ENCODE data around the gene FAM83B.

FAM83B gene

DNA sequence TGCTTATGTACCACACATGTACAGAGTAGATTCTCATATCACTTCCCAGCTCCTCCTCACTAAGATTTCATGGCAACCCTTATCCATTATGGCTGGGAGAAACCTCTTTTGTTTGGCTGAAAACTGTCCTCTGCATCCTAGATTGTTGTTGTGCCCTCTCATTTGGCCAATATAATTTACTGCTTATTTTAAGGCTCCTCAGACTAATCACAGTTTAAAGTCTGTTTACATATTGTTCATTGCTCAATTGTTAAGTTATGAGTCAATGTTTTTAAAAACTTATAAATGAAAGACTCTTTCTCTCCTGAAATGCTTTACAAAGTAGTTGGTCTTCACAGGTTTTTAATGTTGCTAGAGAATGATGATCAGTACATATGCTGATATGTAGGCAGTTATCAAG, 57.3 kb downstream of the FAM83B start:
- no peaks in the 10 kb centered on the region for H3K9me3 ChIP-seq (ENCODE audit: control insufficient read depth, insufficient read depth, low read depth, low read length)
- POLR2A ChIA-PET, result no interaction called here

DNA sequence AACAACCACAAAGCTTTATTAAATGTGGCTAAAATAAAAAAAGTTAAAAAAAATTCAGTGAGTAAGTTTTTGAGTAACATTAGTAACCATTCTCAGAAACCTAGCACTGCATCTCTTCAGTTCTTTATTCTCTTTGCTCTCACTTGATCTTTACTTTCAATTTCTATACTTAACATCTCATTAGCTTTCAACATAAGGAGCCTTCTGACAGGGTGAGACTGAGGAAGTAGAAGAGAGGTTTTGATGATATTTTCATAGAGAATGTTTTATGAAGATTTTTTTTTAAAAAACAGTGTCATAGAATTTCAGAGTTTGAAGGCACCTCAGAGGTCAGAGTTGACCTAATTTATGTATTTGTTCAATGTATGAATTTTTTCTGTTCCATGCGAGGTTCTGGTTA, 60.8 kb downstream of the FAM83B start:
- POLR2A ChIA-PET, result no interaction called here
- Histone ChIP-seq H3K4me3 (ENCODE audit: low read depth, low read length) (no peak overlapping the region), H3K27ac (ENCODE audit: extremely low read depth, low read depth, low read length) (no peak overlapping the region), H3K36me3 (ENCODE audit: control insufficient read depth in 2 of 2, insufficient read depth in 1 of 2, low read length in 2 of 2) (no peaks in the 10 kb centered on the region), H3K4me1 (ENCODE audit: control insufficient read depth, insufficient read depth, low read length) (peaks cover 15% of the 10 kb centered on the region), H3K9me3 (ENCODE audit: control insufficient read depth, insufficient read depth, low read depth, low read length) (no peaks in the 10 kb centered on the region)
- CTCF ChIA-PET, result interaction anchor here (0.6 to 0.7 kb wide), 3 partner anchors 54 to 189 kb away, joined by 3 to 6 read pairs (median 5); no protein-coding TSS in a partner anchor
- TF ChIP-seq, protein P1, sequence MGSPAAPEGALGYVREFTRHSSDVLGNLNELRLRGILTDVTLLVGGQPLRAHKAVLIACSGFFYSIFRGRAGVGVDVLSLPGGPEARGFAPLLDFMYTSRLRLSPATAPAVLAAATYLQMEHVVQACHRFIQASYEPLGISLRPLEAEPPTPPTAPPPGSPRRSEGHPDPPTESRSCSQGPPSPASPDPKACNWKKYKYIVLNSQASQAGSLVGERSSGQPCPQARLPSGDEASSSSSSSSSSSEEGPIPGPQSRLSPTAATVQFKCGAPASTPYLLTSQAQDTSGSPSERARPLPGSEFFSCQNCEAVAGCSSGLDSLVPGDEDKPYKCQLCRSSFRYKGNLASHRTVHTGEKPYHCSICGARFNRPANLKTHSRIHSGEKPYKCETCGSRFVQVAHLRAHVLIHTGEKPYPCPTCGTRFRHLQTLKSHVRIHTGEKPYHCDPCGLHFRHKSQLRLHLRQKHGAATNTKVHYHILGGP (tag by site-specific recombination; IDR thresholded peaks at IDR 0.05), result no peak
- no peak for TF ChIP-seq ZNF555 (tag by site-specific recombination; conservative IDR thresholded peaks at IDR 0.05)
- TF ChIP-seq ZFHX2 (tag by site-specific recombination; conservative IDR thresholded peaks at IDR 0.05), result no peak
- TF ChIP-seq, protein P2, sequence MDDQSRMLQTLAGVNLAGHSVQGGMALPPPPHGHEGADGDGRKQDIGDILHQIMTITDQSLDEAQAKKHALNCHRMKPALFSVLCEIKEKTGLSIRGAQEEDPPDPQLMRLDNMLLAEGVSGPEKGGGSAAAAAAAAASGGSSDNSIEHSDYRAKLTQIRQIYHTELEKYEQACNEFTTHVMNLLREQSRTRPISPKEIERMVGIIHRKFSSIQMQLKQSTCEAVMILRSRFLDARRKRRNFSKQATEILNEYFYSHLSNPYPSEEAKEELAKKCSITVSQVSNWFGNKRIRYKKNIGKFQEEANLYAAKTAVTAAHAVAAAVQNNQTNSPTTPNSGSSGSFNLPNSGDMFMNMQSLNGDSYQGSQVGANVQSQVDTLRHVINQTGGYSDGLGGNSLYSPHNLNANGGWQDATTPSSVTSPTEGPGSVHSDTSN (CRISPR knock-in tag; IDR thresholded peaks at IDR 0.05), result no peak
- TF ChIP-seq ZNF23 (tag by site-specific recombination; IDR thresholded peaks at IDR 0.05; ENCODE audit: borderline replicate concordance), result no peak
- TF ChIP-seq ZIC2 (tag by site-specific recombination; IDR thresholded peaks at IDR 0.05), result no peak
- TF ChIP-seq ZNF768 (tag by site-specific recombination; IDR thresholded peaks at IDR 0.05), result no peak
- no peak for TF ChIP-seq ZNF776 (tag by site-specific recombination; IDR thresholded peaks at IDR 0.05; ENCODE audit: borderline replicate concordance)
- TF ChIP-seq ZNF335 (tag by site-specific recombination; conservative IDR thresholded peaks at IDR 0.05), result no peak
- TF ChIP-seq ZBTB20 (tag by site-specific recombination; IDR thresholded peaks at IDR 0.05), result no peak
- no peak for TF ChIP-seq HOXC10 (CRISPR knock-in tag; IDR thresholded peaks at IDR 0.05)
- TF ChIP-seq, protein P3, sequence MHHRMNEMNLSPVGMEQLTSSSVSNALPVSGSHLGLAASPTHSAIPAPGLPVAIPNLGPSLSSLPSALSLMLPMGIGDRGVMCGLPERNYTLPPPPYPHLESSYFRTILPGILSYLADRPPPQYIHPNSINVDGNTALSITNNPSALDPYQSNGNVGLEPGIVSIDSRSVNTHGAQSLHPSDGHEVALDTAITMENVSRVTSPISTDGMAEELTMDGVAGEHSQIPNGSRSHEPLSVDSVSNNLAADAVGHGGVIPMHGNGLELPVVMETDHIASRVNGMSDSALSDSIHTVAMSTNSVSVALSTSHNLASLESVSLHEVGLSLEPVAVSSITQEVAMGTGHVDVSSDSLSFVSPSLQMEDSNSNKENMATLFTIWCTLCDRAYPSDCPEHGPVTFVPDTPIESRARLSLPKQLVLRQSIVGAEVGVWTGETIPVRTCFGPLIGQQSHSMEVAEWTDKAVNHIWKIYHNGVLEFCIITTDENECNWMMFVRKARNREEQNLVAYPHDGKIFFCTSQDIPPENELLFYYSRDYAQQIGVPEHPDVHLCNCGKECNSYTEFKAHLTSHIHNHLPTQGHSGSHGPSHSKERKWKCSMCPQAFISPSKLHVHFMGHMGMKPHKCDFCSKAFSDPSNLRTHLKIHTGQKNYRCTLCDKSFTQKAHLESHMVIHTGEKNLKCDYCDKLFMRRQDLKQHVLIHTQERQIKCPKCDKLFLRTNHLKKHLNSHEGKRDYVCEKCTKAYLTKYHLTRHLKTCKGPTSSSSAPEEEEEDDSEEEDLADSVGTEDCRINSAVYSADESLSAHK (tag by site-specific recombination; IDR thresholded peaks at IDR 0.05), result no peak

More for the DNA sequence above, 57.3 kb downstream of the FAM83B start:
- Histone ChIP-seq H3K4me1 (ENCODE audit: control insufficient read depth, insufficient read depth, low read length) (peaks cover 20% of the 10 kb centered on the region), H3K36me3 (ENCODE audit: control insufficient read depth in 2 of 2, insufficient read depth in 1 of 2, low read length in 2 of 2) (no peaks in the 10 kb centered on the region), H3K4me3 (ENCODE audit: low read depth, low read length) (no peak overlapping the region), H3K27ac (ENCODE audit: extremely low read depth, low read depth, low read length) (no peak overlapping the region)
- TF ChIP-seq TCF7L2 (IDR thresholded peaks at IDR 0.05; ENCODE audit: borderline replicate concordance, low read depth, low read length), result no peak
- TF ChIP-seq, protein P4, sequence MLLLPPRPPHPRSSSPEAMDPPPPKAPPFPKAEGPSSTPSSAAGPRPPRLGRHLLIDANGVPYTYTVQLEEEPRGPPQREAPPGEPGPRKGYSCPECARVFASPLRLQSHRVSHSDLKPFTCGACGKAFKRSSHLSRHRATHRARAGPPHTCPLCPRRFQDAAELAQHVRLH (tag by site-specific recombination; IDR thresholded peaks at IDR 0.05), result no peak
- TF ChIP-seq ZBTB7A (tag by site-specific recombination; IDR thresholded peaks at IDR 0.05; ENCODE audit: low read depth), result no peak
- TF ChIP-seq ZNF121 (tag by site-specific recombination; IDR thresholded peaks at IDR 0.05), result no peak
- no peak for TF ChIP-seq SCRT1 (tag by site-specific recombination; IDR thresholded peaks at IDR 0.05; ENCODE audit: borderline replicate concordance)
- no peak for TF ChIP-seq ZFHX2 (tag by site-specific recombination; conservative IDR thresholded peaks at IDR 0.05)
- no peak for TF ChIP-seq ZNF48 (tag by site-specific recombination; IDR thresholded peaks at IDR 0.05)
- TF ChIP-seq, protein P5, sequence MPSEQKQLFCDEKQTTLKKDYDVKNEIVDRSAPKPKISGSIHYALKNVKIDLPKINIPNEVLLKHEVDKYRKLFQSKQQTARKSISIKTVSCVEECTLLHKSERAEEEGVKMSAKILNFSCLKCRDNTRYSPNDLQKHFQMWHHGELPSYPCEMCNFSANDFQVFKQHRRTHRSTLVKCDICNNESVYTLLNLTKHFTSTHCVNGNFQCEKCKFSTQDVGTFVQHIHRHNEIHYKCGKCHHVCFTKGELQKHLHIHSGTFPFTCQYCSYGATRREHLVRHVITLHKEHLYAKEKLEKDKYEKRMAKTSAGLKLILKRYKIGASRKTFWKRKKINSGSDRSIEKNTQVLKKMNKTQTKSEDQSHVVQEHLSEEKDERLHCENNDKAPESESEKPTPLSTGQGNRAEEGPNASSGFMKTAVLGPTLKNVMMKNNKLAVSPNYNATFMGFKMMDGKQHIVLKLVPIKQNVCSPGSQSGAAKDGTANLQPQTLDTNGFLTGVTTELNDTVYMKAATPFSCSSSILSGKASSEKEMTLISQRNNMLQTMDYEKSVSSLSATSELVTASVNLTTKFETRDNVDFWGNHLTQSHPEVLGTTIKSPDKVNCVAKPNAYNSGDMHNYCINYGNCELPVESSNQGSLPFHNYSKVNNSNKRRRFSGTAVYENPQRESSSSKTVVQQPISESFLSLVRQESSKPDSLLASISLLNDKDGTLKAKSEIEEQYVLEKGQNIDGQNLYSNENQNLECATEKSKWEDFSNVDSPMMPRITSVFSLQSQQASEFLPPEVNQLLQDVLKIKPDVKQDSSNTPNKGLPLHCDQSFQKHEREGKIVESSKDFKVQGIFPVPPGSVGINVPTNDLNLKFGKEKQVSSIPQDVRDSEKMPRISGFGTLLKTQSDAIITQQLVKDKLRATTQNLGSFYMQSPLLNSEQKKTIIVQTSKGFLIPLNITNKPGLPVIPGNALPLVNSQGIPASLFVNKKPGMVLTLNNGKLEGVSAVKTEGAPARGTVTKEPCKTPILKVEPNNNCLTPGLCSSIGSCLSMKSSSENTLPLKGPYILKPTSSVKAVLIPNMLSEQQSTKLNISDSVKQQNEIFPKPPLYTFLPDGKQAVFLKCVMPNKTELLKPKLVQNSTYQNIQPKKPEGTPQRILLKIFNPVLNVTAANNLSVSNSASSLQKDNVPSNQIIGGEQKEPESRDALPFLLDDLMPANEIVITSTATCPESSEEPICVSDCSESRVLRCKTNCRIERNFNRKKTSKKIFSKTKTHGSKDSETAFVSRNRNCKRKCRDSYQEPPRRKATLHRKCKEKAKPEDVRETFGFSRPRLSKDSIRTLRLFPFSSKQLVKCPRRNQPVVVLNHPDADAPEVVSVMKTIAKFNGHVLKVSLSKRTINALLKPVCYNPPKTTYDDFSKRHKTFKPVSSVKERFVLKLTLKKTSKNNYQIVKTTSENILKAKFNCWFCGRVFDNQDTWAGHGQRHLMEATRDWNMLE (tag by site-specific recombination; conservative IDR thresholded peaks at IDR 0.05; ENCODE audit: low read depth), result no peak
- no peak for TF ChIP-seq ZNF600 (tag by site-specific recombination; IDR thresholded peaks at IDR 0.05)
- TF ChIP-seq ZNF19 (tag by site-specific recombination; IDR thresholded peaks at IDR 0.05; ENCODE audit: low read depth), result no peak
- TF ChIP-seq, protein P6, sequence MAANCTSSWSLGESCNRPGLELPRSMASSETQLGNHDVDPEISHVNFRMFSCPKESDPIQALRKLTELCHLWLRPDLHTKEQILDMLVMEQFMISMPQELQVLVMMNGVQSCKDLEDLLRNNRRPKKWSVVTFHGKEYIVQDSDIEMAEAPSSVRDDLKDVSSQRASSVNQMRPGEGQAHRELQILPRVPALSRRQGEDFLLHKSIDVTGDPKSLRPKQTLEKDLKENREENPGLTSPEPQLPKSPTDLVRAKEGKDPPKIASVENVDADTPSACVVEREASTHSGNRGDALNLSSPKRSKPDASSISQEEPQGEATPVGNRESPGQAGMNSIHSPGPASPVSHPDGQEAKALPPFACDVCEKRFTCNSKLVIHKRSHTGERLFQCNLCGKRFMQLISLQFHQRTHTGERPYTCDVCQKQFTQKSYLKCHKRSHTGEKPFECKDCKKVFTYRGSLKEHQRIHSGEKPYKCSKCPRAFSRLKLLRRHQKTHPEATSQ (tag by site-specific recombination; IDR thresholded peaks at IDR 0.05), result no peak
- CTCF ChIA-PET, result no interaction called here

Data from HEK293 (cell line).